GM18907 (cell line): ENCODE data around the gene PLXDC2.
"Not testable (repeated sequence)": the region's sequence is repeated elsewhere in the genome, so short reads cannot be mapped to it uniquely, and the experiment has no call there.

Experiments
- ATAC-seq: cut with Tn5 transposase; IDR thresholded peaks from one replicate; pipeline ENCODE4 v1.9.1; 2021; ENCODE audit warnings: mild to moderate bottlenecking, moderate library complexity; ENCODE audit not compliant: unreplicated experiment

Gene PLXDC2

GRCh38 chr10:20029523-20029922, 213.3 kb downstream of the PLXDC2 start:
- no peak for ATAC-seq

GRCh38 chr10:20033476-20033875, 217.2 kb downstream of the PLXDC2 start:
- ATAC-seq = no peak

DNA sequence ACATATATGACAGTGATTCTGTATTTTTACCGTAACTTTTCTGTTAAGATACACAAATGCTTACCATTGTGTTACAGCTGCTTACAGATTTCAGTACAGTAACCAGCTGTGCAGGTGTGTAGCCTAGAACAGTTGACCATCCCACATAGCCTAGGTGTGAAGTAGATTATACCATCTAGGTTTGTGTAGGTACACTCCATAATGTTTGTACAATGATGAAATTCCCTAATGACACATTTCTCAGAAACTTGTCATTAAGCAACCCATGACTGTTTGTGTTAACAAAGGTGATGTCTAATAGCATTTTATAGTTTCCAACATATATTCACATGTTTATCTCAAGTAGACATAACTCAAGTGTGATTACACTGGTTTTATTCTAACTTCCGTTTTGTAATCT, 218.5 kb downstream of the PLXDC2 start:
- no peak for ATAC-seq

DNA sequence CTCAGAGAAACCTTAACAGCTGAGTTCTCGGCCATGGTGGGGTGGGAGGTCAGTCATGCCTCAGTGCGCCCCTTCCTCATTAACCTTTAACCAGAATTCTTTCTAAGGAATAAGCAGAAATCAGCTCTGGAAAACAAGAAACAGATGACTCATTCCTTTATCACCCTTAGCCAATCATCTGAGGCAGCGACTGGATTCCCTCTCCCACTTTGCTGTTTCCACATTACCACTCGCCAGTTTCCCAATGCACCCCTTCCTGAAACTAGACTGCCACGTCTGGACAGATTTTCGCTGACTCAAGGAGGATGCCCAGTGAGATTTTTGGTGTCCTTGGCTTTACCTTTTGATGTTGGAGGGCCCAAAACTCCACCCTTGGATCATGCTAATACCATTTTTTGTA, 223.8 kb downstream of the PLXDC2 start:
- ATAC-seq = no peak

DNA sequence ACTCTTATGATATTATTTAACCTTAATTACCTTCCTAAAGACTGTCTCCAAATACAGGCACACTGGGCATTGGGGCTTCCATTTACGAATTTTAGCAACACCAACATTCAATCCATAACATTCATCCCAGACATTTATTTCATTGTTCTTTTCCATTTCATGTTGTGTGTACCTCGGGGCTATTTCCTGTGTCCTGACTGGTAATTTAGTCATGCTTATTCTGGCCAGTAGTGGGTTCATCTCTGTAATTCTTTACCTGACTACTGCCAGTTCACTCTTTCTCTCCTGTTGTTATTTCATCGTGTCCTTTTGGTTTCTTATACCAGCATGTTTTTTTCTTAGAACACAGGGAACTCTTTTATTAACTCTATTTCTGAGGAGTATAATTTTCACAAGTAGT, 225.7 kb downstream of the PLXDC2 start:
- ATAC-seq = no peak

DNA sequence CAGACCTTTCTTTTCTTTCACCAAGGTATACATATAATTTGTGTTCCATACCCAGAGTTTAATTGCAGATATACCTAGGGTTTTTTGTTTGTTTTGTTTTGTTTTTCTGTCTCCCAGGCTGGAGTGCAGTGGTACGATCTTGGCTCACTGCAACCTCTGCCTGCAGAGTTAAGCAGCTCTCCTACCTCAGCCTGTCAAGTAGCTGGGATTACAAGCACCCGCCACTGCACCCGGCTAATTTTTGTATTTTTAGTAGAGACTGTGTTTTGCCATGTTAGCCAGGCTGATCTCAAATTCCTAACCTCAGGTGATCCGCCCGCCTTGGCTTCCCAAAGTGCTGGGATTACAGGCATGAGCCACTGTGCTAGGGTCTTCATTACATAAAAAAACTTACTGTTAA, 228.9 kb downstream of the PLXDC2 start:
- not testable (repeated sequence) for ATAC-seq

- ATAC-seq = no peak
These were observed 231.9 kb downstream of the PLXDC2 start for GRCh38 chr10:20048161-20048560.

GRCh38 chr10:20058135-20058534, 241.9 kb downstream of the PLXDC2 start:
- ATAC-seq = no peak

- ATAC-seq = no peak
These were observed 243.0 kb downstream of the PLXDC2 start for GRCh38 chr10:20059084-20059835.

GRCh38 chr10:20065814-20066213, 249.6 kb downstream of the PLXDC2 start:
- no peak for ATAC-seq

DNA sequence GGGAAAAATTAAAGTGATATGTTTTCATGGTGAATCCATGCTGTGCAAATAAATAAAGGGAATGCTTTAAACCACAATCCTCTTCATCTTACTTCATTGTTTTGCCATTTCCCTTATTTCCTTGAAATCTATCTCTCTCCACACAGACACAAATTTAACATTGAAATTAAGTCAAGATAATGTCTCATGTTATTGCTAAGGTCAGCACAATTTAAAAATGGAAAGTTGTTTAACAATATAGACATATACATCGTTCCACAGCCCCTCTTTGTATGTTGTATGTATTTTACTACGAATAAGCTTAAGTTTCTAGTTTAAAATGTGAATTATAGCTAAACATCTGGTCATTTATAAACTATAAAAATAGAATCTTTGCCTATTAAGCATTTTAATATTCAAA, 256.9 kb downstream of the PLXDC2 start:
- ATAC-seq = no peak

- no peak for ATAC-seq
These were observed 259.5 kb downstream of the PLXDC2 start for GRCh38 chr10:20075713-20076112.

DNA sequence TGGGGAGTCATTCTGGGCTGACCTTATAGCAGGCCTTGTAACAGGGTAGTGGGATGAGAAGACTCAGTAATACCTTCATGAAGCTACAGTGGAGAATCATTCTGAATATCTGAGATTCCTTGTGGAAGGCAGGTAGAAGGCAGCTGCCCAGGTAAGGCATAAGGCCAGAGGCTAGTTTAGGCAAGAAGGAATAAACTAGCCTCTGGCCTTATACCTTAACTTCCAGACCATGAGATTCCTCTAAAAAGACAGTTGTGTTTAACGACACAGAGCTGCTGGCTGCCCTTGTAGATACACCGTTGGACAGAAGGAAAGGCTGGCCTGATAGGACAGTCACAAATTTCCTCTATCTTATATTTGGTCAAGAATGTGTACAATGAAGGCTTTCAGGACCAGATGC, 268.2 kb downstream of the PLXDC2 start:
- no peak for ATAC-seq

- no peak for ATAC-seq
These were observed 268.9 kb downstream of the PLXDC2 start for GRCh38 chr10:20085115-20085514.

GRCh38 chr10:20087353-20087752, 271.1 kb downstream of the PLXDC2 start:
- ATAC-seq = no peak

- no peak for ATAC-seq
These were observed 271.9 kb downstream of the PLXDC2 start for GRCh38 chr10:20088061-20088701.

DNA sequence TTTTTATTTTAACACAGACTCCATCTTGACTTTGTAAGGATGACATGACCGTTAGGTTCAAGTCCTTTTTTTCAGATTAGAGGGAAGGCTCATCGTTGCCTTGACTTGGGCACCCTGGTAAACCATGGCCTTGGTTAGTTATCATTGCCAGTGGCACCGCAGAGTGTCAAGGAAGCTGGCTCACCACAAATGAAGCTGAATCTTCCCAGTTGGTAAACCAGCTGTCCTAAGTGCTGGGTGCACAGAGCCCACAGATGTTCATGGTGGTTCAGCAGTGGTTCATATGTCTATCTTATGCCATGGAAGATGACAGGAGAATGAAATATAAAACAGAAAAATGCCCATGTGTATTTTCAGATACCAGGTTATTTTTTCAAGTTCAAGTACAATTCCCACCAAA, 273.6 kb downstream of the PLXDC2 start:
- ATAC-seq = no peak

DNA sequence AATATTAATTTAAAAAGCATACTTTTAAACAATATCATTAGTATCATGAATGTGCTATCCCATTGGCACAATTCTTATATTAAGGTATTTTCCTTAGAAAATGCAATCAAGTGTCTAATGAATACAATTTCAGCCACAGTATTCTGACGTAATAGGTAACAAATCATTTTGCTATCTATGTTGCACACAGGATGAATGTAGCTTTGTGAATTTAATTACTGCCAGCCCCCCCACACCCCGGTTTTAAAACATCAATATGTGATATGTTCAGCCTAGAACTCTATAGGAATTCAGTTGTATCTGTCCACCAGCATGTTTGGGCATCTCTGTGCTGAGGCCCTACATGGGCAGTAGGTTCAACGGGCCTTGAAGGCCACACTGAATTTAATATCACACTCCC, 274.6 kb downstream of the PLXDC2 start:
- no peak for ATAC-seq

DNA sequence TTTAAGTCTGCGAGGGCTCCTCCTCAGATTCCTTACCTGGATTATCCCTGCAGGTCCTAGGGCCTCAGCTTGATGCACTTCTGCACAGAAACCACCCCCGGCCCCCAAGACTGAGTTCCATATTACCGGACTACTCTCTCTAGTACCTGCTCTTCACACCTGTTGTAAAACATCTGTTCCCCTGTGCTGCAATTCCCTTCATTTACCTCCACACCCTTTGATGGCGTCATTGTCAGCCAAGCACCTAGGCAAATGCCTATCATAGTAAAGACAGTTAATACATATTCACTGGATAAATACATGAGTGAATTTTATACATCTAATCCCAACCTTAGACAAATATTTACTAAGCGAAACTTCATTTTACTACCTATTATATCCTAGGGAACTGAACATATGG, 275.5 kb downstream of the PLXDC2 start:
- no peak for ATAC-seq

GRCh38 chr10:20093600-20093999, 277.4 kb downstream of the PLXDC2 start:
- ATAC-seq = no peak

- no peak for ATAC-seq
These were observed 278.2 kb downstream of the PLXDC2 start for GRCh38 chr10:20094226-20094976.

DNA sequence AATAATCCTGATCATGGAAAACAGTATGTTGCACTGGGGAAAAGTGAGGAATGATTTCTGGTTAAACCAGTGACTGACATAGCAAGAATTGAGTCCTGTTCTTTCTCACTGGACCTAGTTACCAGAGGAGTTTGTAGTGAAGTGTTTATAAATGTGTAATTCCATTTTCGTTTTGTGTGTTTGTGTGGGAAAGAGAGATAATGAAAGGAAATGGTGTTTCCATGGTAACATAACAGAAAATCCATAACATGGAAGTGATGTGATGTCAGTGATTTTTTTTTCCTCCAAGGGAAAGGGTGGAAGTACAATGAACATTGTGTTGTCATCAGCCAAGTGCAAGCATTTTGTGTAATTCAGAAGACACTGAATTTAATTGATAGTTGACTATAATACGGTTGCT, 283.9 kb downstream of the PLXDC2 start:
- no peak for ATAC-seq
